Activated CD4-positive, alpha-beta T cell treated with anti-CD3 and anti-CD28 coated beads, Interleukin-2, amount 50 U/mL, for 16 hours (primary cell): ENCODE results near the gene PITPNM3.
"Not testable (repeated sequence)": the region's sequence is repeated elsewhere in the genome, so short reads cannot be mapped to it uniquely, and the experiment has no call there.

Experiments
- DNase-seq: peaks from one replicate; pipeline ENCODE4 v3.0.0-alpha.2; 2020

PITPNM3 gene

DNA sequence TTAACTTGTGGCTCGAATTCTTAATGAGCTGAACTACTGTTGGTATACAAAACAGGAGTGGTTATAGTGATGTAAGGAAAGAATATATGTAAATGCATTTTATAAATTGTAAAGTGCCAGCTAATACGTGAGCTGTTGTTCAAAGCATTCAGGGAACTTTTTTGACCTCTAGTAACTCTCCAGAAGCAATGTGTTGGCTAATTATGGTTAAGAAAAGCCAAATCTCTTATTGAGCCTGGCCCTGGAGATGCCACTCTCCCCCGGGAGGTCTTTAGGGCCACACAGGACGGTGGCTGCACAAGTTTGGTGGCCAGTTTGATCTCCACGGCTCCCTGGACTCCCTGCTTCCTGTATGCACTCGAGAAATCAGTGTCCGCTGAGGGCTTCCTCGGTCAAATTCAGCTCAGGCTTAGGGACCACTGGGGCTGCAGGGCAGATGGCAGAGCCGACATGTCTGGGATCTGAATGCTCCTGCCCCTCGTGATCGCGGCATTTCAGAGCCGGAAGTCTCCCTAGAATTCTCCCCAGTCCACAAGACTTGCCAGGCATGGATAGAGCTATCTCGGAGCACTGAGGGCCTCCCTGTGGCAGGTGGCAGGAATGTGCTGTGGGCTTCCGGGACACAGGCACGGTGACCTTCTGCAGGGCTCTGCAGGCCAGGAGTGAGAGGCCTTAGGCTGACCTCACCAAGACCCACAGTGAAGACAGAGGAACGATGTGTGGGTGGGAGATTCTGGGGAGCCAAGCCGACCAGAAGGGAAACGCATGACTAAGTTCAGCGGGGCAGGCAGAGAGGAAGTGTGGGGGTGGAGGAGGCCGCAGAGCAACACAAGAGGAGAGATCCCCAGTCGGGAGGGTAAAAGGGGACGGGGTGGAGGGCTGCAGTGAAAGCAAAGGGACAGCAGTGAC, 18.6 kb upstream of the PITPNM3 start:
- DNase-seq = peak; percentile 56

GRCh38 chr17:6573982-6574686, 17.8 kb upstream of the PITPNM3 start:
- DNase-seq = no peak

GRCh38 chr17:6573495-6573894, 17.1 kb upstream of the PITPNM3 start:
- DNase-seq = not testable (repeated sequence)

- no peak for DNase-seq
These were observed 16.6 kb upstream of the PITPNM3 start for GRCh38 chr17:6572972-6573370.

- no peak for DNase-seq
These were observed 15.1 kb upstream of the PITPNM3 start for GRCh38 chr17:6571452-6571781.

DNA sequence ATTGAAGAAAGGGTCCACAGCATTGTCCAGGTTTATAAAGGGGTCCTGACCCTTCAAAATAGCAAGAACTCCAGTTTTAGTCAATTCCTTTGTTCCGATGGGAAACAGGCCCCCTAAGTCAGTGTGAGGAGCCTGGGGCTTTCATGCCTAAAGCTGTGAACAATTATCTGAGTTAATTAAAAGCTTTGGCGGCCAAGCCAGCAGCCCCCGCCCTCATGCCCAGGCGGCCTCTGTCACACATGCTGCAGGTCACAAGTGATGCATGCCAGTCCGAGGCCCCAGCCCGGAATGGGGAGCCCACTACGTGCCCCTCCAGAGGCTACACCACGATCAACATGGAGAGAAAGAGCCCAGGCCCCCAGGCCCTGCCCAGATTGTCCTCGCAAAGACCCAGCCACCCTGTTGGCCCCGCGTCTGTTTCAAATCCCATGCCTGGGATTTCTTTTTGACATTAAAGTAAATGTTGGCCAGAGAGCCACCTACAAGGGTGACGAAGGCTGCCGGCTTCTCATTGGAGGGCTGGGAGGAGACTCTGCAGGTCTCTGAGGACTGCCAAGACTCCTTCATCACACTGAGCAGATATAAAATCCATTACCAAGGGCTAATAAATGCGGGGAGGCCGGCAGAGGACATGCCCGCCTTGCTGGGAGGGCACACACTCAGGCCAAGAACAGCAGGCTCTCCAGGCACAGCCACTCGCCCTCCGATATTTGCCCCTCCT, 14.5 kb upstream of the PITPNM3 start:
- DNase-seq = no peak

GRCh38 chr17:6569370-6570285, 13.3 kb upstream of the PITPNM3 start:
- no peak for DNase-seq

DNA sequence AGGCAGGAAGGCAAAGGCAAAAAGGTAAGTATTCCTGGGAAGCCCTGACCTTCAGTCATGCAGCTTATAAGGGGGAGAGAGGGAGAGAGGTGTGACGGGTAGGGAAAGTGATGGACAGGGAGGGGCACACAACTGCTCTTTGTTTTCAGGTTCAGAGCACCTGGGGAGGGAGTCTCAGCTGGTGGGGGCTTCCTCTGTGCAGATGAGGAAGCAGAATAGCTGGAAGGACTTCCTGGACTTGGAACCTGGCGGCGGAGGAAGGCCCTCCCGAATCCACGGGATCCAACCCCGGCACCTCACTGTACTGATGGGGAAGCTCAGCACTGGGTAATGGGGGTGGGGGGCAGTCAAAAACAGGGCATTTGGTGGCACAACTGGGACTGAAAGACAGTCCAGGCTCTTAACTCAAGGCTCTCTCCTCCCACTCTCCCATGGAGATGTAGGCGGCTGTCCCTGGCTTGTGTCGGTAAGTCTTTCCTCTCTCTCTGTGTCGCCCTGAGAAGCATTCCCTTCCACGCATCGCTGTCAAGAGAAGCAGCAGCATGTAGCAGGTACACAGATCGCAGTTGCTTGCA, 11.9 kb upstream of the PITPNM3 start:
- no peak for DNase-seq

DNA sequence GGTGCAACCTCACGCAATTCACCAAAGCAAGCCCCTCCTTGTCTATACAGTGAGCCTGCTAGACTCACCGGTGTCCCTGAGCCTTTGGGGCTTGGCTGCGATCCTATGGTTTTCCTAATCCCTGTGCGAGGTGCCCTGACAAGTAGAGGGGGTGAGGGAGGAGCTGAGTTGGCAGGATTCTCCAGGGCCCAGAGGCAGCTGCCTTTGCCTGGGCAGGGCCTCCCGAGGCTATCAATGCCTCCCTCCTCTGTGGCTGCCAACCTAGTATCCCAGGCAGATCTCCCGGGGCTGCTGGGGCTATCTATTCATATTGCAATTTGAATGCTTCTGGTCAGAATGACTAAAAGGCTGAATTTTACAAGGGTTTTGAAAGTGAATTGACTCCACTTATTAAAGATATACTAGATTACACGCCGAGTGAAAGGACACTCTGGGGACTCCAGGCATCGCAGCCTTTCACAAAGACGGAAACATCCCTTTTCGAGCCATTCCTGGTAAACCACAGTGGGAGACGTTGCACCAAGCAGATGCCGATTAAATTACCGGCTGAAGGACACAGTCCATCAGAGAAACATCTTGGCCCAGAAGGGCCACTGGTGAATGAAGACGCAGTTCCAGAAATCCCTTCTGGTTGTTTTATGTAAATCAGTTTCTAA, 11.3 kb upstream of the PITPNM3 start:
- DNase-seq = no peak

DNA sequence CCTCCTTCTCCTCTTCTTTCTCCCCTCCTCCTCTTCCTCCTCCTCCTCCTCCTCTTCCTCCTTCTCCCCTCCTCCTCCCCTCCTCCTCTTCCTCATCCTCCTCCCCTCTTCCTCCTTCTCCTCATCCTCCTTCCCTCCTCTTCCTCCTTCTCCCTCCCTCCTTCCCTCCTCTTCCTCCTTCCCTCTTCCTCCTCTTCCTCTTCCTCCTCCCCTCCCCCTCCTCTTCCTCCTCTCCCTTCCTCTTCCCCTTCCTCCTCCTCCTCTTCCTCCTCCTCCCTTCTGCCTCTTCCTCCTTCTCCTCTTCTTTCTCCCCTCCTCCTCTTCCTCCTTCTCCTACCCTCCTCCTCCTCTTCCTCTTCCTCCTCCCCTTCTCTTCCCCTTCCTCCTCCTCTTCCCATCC, 5.1 kb upstream of the PITPNM3 start:
- DNase-seq = no peak

GRCh38 chr17:6560496-6560895, 4.1 kb upstream of the PITPNM3 start:
- no peak for DNase-seq

GRCh38 chr17:6559753-6560215, 3.4 kb upstream of the PITPNM3 start:
- DNase-seq = no peak

- no peak for DNase-seq
These were observed 2.8 kb upstream of the PITPNM3 start for GRCh38 chr17:6558932-6559752.

DNA sequence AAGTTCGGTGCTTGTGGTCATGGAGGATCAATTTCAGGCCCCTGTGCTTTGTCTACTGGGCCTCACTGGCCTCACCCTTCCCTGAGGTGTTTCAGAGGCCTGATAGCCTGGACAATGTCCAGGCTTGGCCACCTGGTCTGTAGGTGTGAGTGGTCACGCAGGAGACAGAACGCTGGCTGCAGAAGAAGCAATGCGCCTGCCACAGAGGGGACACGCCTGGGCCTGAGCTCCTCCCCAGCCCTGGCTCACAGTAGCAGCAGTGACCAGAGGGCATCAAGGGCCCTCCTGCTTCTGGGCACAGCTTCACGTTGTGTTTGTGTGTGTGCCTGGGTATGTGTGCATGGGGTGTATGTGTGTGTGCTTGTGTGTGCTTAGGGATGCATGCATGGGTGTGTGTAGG, 1.9 kb upstream of the PITPNM3 start:
- no peak for DNase-seq

GRCh38 chr17:6557040-6557438, 684 bp upstream of the PITPNM3 start:
- no peak for DNase-seq

DNA sequence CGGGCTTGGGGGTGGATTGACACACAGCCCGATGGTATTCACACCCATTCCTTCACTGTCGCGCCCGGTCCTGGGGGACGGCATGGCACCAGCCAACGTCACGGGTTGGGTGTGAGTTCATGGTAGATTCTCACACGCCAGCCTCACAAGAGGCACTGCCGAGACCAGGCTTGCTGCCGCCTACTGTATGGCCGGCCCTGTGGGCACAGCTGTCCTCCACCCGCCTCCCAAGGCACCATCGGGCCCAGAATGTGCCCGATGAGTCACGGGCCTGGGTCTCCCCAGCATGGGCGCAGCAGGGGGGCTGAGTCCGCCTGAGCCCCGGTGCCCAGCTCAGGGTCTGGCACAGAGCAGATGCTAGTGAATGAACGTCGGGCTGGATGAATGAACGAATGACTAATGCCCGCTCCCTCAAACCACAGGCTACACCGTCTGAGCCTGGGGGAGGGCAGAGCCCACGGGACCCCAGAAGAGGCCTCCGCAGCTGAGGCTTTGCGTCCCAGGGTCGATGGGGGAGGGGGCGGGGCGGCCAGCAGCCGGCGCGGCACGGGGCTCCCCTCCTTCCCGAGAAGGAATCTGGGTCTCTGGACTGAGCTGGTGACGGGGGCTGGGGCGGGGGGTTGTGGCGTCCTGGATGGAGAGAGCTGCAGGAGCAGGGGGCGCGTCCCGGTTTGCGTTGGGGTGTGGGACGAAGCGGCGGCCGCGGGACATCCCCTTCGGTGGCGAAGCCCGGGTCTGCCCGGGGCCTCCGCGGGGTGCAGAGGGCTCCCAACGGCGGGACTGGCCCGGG, 829 bp downstream of the PITPNM3 start:
- no peak for DNase-seq

DNA sequence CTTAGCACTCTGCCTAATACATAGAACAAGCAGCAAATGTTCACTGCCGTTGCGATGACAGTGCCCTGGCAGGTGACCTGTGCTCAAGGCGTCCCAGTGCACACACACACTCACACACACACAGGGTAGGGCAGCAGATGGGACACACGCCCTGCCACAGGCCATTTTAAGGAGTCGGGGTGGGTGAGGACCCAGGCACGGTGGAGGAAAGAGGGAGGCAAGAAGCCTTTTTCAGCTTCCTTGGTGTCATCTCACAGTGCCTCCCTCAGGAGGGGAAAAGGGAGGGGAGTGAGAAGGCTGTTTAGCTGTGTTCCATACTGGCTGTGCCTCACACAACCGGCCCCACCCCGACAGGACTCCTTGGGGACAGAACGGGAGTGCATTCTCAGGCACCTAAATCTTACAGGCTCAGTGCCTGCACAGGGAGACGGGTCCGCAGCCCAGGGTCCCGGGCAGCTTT, 1.5 kb downstream of the PITPNM3 start:
- DNase-seq = no peak

GRCh38 chr17:6554342-6554741, 2.0 kb downstream of the PITPNM3 start:
- DNase-seq = no peak

- DNase-seq = no peak
These were observed 4.4 kb downstream of the PITPNM3 start for GRCh38 chr17:6551869-6552531.
